Activated B cell treated with CpG ODN at 0.5 μM for 24 hours (primary cell): Measurements from ENCODE around the gene DYNLT5. TPM values are rescaled to one million over a fixed set of nuclear protein-coding genes. Genes with fewer than 3 reads are reported as not detected.

Experiments used
- ATAC-seq: fragments of 200-7000 bp; cut with Tn5 transposase; one replicate; pipeline ENCODE4 v1.10.0; 2021; ENCODE audit warnings: low read depth, mild to moderate bottlenecking, moderate library complexity
- CTCF ChIA-PET: fragments of 350-600 bp; sonication (Branson Sonifier 250); formaldehyde crosslinking; loops from one replicate; lab custom pipeline; 2021; ENCODE audit warnings: antibody characterized with exemption; lab: Charles Lee
- POLR2A ChIA-PET: fragments of 350-600 bp; sonication (Branson Sonifier 250); formaldehyde crosslinking; loops from one replicate; lab custom pipeline; 2021; ENCODE audit warnings: antibody characterized with exemption; lab: Charles Lee
- DNase-seq: peaks from one replicate; pipeline ENCODE4 v3.0.0; 2022
- H3K27ac Mint-ChIP-seq: one replicate; pipeline ENCODE4 v1.8.0; 2020; ENCODE audit warnings: mixed read lengths
- H3K27me3 Mint-ChIP-seq: one replicate; pipeline ENCODE4 v1.8.0; 2021; ENCODE audit warnings: mixed read lengths
- H3K36me3 Mint-ChIP-seq: one replicate; pipeline ENCODE4 v1.8.0; 2021; ENCODE audit warnings: low read depth, mixed read lengths
- H3K4me1 Mint-ChIP-seq: one replicate; pipeline ENCODE4 v1.8.0; 2021; ENCODE audit warnings: mixed read lengths
- H3K4me3 Mint-ChIP-seq: one replicate; pipeline ENCODE4 v1.8.0; 2020; ENCODE audit warnings: mild to moderate bottlenecking, mixed read lengths
- H3K9me3 Mint-ChIP-seq: one replicate; pipeline ENCODE4 v1.8.0; 2020; ENCODE audit warnings: mixed read lengths
- intact Hi-C: fragments of 100-400 bp; cut with micrococcal nuclease; formaldehyde crosslinking; loops from one replicate; pipeline ENCODE4 v1.15.1; 2024
- total RNA-seq: library from RNA; stranded (reverse); gene quantifications from 2 replicates; pipeline ENCODE4 v1.2.3, GENCODE V29; 2022
- TF ChIP-seq, protein P1 (sequence below): fragments of 200-600 bp; IDR thresholded peaks from one replicate; pipeline ENCODE4 v1.8.0; 2022; ENCODE audit warnings: antibody characterized with exemption, mild to moderate bottlenecking

DYNLT5 gene
- total RNA-seq, 1 donor from 2014 or later = not detected

- ChIA-PET POLR2A (no interaction called here), CTCF (no interaction called here)
- no peak for DNase-seq
- no peaks in the 10 kb centered on the region for H3K9me3 Mint-ChIP-seq
- no peaks in the 10 kb centered on the region for H3K36me3 Mint-ChIP-seq
- ATAC-seq = no peak
- intact Hi-C loops = no loop called here
- no peaks in the 10 kb centered on the region for H3K4me1 Mint-ChIP-seq
- no peak overlapping the region for H3K27ac Mint-ChIP-seq
- no peaks in the 10 kb centered on the region for H3K27me3 Mint-ChIP-seq
- TF ChIP-seq, protein P1, sequence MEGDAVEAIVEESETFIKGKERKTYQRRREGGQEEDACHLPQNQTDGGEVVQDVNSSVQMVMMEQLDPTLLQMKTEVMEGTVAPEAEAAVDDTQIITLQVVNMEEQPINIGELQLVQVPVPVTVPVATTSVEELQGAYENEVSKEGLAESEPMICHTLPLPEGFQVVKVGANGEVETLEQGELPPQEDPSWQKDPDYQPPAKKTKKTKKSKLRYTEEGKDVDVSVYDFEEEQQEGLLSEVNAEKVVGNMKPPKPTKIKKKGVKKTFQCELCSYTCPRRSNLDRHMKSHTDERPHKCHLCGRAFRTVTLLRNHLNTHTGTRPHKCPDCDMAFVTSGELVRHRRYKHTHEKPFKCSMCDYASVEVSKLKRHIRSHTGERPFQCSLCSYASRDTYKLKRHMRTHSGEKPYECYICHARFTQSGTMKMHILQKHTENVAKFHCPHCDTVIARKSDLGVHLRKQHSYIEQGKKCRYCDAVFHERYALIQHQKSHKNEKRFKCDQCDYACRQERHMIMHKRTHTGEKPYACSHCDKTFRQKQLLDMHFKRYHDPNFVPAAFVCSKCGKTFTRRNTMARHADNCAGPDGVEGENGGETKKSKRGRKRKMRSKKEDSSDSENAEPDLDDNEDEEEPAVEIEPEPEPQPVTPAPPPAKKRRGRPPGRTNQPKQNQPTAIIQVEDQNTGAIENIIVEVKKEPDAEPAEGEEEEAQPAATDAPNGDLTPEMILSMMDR = no peak
- H3K4me3 Mint-ChIP-seq = no peak overlapping the region
Measured at GRCh38 chr1:66770240-66770639, 18.0 kb downstream of the DYNLT5 start.

DNA sequence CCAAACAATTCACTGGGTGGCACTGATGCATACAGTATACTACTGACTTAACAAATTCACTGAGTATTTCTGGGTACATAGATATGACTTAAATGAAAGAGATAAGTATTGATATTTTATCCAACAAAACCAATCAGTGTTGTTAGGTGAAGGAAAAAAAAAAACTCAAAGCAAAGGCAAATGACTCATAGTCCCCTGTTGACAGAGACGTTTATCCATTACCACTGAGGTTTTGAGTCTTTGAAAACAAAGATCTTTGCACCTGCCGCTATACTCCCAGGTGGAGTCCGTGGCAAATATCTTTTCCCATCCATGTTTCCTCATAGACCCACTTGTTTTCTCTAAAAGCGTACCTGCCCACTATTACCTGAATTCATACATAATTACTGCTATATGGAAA lies 18.4 kb downstream of the DYNLT5 start:
- H3K4me3 Mint-ChIP-seq = no peak overlapping the region
- ChIA-PET POLR2A (no interaction called here), CTCF (no interaction called here)
- intact Hi-C loops = no loop called here
- DNase-seq (no peak), ATAC-seq (no peak)
- TF ChIP-seq, protein P1 = no peak
- no peaks in the 10 kb centered on the region for H3K36me3 Mint-ChIP-seq
- H3K4me1 Mint-ChIP-seq = no peaks in the 10 kb centered on the region
- no peak overlapping the region for H3K27ac Mint-ChIP-seq
- H3K9me3 Mint-ChIP-seq = no peaks in the 10 kb centered on the region
- no peaks in the 10 kb centered on the region for H3K27me3 Mint-ChIP-seq

DNA sequence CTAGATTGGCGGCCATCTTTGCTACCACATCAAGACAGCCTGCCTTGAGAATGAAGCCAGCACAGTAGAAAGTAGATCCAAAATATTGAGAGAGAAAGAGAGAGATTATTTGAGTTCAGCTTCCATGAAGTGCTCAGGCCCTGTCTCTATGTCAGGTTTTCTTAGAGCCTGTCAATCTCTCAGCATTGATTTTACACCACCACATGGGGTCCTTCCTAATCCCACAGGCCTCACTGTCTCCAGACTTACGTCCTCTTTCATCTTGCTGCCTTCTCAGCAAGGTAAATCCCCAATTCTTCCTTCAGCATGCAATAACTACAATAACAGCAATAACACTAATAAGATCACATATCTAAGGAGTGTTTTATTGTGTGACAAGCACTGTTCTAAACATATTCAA lies 21.0 kb downstream of the DYNLT5 start:
- Mint-ChIP-seq H3K36me3 (no peaks in the 10 kb centered on the region), H3K4me3 (no peak overlapping the region), H3K27ac (no peak overlapping the region), H3K4me1 (no peaks in the 10 kb centered on the region), H3K27me3 (no peaks in the 10 kb centered on the region), H3K9me3 (no peaks in the 10 kb centered on the region)
- intact Hi-C loops = no loop called here
- TF ChIP-seq, protein P1 = no peak
- ATAC-seq (no peak), DNase-seq (no peak)
- ChIA-PET CTCF (no interaction called here), POLR2A (no interaction called here)

DNA sequence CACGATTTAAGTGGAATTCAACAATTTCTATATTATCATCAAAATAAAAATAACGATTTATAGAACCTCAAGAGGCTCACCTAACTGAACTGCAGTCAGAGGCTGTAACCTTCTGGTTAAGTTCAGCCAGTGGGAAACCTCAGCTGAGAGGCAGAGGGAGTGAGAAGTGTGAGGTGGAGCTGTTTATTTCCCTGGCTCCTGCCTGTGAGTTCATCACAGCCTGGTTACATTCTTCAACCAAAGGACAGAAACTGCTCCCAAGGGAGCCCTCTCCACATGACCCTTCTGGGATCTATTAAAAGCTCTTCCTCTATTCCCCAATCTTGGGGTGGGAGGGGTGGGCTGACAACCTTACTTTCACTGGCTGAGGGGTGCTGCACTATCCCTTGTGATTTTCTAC lies 22.2 kb downstream of the DYNLT5 start:
- no peaks in the 10 kb centered on the region for H3K36me3 Mint-ChIP-seq
- peaks cover 5% of the 10 kb centered on the region for H3K27me3 Mint-ChIP-seq
- no peak overlapping the region for H3K4me3 Mint-ChIP-seq
- no peaks in the 10 kb centered on the region for H3K9me3 Mint-ChIP-seq
- POLR2A ChIA-PET = no interaction called here
- H3K4me1 Mint-ChIP-seq = no peaks in the 10 kb centered on the region
- intact Hi-C loops = no loop called here
- TF ChIP-seq, protein P1 = no peak
- CTCF ChIA-PET = no interaction called here
- DNase-seq (no peak), ATAC-seq (no peak)
- H3K27ac Mint-ChIP-seq = no peak overlapping the region

DNA sequence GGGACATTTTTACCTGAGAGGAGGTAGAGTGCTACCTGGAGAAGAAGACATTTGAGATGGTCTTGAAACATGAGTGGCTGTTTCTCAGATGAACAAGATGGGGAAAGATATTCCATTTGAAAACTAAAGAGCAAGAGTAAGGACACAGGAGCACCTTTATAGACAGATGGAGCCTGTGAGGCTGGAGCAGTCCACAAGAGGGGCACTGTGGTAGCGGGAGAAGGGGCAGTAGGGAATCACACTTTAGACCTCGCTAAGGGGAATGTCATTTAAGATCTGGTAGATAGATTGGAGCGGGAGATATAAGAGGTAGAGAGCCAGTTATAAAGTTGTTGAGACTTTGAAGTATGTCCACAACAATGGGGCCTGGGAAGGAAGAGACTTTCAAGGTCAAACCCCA lies 23.4 kb downstream of the DYNLT5 start:
- intact Hi-C loops = no loop called here
- no peaks in the 10 kb centered on the region for H3K36me3 Mint-ChIP-seq
- H3K4me1 Mint-ChIP-seq = no peaks in the 10 kb centered on the region

More for the DNA sequence above, 23.4 kb downstream of the DYNLT5 start:
- ChIA-PET POLR2A (no interaction called here), CTCF (no interaction called here)
- DNase-seq = no peak
- no peak overlapping the region for H3K27ac Mint-ChIP-seq
- peaks cover 6% of the 10 kb centered on the region for H3K27me3 Mint-ChIP-seq
- ATAC-seq = no peak
- TF ChIP-seq, protein P1 = no peak
- no peak overlapping the region for H3K4me3 Mint-ChIP-seq
- H3K9me3 Mint-ChIP-seq = no peaks in the 10 kb centered on the region
